HG02981 (cell line): ENCODE measurements around the gene BCAS4.
"Not testable (repeated sequence)": the region's sequence is repeated elsewhere in the genome, so short reads cannot be mapped to it uniquely, and the experiment has no call there.

ENCODE experiments used
- ATAC-seq: cut with Tn5 transposase; IDR thresholded peaks from one replicate; pipeline ENCODE4 v1.9.1; 2021; ENCODE audit warnings: mild to moderate bottlenecking, moderate library complexity; ENCODE audit not compliant: unreplicated experiment

BCAS4 gene

GRCh38 chr20:50873585-50873984, 78.7 kb downstream of the BCAS4 start:
- no peak for ATAC-seq

DNA sequence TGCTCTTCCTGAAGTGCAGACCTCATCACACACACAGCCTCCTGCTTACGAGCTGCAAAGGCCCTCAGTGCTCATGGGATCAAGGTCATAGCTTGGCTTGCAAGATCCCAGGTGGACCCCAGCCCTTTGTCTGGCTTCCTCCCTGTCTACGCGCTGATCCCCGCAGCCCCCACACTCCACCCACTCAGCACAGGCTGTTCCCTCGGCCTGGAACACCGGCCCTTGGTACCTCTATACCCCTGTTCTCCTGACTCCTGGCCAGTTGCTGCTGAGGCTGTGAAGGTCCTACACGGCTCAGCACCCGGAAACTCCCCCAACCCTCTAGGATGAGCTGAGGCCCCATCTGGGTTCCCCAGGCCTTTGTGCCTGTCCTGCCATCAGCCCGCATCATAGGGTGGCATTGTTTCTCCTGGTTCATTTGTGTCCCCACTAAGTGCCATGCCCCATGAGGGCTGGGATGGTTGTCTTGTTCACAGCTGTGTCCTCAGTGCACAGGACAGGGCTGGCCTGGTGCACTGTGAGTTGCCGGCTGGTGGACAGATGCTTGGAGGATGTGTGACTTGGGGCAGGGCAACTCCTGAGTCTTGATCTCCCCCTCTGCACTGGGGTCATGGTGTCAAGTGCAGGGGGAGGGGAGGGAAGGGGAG, 79.4 kb downstream of the BCAS4 start:
- ATAC-seq = no peak

- ATAC-seq = no peak
Measured at GRCh38 chr20:50874758-50875665, 80.2 kb downstream of the BCAS4 start.

DNA sequence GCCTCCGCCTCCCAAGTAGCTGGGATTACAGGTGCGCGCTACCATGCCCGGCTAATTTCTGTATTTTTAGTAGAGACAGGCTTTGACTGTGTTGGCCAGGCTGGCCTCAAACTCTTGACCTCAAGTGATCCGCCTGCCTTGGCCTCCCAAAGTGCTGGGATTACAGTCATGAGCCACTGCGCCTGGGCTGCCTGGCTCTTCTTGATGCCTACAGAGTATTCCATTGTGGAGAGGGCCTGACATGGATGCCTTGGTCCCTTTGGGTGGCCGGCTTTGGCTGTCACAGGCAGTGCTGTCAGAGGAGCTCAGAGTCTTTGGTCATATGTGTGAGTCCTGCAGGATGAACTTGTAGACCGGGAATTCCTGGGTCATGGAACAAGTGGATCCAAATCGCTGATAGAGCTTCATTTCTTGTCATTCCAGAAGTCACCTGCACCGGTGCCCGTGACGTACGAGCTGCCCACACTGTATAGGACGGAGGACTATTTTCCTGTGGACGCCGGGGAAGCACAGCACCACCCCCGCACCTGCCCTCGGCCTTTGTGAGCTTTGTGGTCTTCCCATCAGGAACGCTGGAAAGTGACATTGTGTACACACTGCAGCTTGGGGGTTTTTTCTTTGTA, 81.3 kb downstream of the BCAS4 start:
- ATAC-seq = no peak

DNA sequence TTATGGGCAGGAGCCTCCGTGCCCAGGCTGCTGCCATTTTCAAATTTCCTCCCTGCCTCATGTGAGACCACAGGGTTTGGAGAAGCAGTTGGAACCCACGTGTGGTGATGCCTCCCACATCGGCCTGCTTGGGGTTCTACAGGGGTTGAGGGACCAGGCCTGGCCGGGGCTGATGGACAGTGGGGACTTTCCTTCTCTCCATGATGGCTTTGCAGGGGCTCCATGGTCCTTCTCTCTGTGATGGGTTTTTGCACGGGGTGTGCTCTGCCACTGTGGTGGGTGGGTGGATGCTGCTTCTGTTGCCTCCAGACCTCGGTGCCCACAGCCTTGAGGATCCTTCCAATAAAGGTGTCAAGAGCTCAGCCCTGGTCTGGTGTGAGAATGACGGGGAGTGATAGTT, 82.0 kb downstream of the BCAS4 start:
- no peak for ATAC-seq

GRCh38 chr20:50877232-50877743, 82.4 kb downstream of the BCAS4 start:
- ATAC-seq = no peak

GRCh38 chr20:50879649-50880550, 85.0 kb downstream of the BCAS4 start:
- no peak for ATAC-seq

- not testable (repeated sequence) for ATAC-seq
Measured at GRCh38 chr20:50881759-50882424, 87.0 kb downstream of the BCAS4 start.

GRCh38 chr20:50883856-50884255, 89.0 kb downstream of the BCAS4 start:
- no peak for ATAC-seq

- no peak for ATAC-seq
Measured at GRCh38 chr20:50885068-50885467, 90.2 kb downstream of the BCAS4 start.

GRCh38 chr20:50885781-50886180, 90.9 kb downstream of the BCAS4 start:
- no peak for ATAC-seq

- no peak for ATAC-seq
Measured at GRCh38 chr20:50886184-50886790, 91.4 kb downstream of the BCAS4 start.

GRCh38 chr20:50887576-50887975, 92.7 kb downstream of the BCAS4 start:
- no peak for ATAC-seq

DNA sequence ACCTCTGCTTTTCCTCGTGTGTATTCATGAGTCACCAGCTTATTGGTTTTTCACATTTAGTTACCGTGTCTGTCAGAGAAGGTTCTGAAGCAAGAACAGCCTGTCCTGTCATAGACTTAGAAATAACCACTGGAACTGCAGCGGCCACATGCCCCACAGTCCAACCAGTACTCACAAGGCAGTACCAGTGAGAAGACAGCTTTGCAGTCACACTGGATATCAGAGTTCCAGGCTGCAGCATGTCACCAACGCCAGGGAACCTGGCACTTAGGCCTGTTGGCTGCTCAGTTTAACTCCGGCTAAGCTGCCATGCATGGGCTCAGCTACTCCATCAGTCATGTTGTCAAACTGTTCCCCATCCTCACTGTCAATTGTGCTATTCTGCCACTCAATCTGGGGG, 96.3 kb downstream of the BCAS4 start:
- no peak for ATAC-seq

DNA sequence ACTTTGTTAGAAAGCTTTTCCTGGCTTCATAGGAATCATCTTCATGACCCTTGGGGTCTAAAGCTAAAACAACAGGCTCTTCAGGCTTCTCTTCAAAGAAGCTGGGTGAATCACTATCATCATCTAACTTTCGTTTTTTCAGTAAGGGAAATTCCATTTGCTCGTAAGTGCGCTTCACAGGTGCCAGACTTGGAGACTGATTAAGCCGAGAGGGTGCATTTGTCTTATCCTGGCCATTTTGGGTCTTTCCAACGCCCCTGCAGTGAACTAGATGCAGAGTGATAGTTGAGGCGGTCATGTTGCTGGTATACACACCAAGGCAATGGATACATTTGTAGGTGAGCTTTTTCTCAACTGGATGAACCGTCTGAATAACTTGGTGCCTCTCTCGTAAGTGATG, 97.5 kb downstream of the BCAS4 start:
- no peak for ATAC-seq

DNA sequence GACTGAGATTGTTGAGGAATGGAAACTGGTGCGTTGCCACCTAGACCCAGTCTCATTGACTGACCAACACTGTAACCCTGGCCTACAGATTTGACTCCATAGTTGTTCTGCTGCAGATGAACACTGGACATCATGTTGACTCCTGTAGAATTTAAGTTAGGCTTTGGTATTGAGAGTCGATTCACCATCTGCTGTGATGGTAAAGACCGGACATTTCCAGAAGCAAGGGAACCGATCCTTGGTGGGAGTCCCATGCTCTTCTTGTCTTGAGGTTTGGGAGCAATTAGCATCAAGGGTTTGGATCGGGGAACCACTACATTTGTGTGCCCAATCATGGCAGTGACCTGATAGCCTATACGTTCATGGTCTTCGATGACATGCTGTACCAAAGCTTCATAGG, 98.8 kb downstream of the BCAS4 start:
- no peak for ATAC-seq

DNA sequence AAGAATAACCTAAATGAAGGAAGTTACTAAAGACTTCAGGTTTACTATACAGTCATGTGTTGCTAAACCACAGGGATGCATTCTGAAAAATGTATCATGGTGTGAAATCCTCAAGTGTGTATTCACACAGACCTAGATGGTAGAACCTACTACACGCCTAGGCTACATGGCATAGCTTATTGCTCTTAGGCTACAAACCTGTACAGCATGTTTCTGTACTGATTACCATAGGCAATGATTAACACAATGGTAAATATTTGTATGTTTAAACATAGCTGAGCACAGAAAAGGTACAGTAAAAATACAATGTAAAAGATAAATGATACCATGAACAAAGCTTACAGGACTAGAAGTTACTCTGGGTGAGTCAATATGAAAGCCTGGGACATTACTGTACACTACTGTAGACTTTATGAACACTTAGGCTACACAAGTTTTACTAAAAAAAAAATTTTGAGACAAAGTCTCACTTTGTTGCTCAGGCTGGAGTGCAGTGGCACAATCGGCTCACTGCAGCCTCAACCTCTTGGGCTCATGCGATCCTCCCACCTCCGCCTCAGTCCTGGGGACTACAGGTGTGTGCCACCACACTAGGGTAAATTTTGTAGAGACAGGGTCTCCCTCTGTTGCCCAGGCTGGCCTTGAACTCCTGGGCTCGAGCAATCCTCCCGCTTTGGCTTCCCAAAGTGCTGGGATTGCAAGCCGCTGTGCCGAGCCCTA, 100.4 kb downstream of the BCAS4 start:
- no peak for ATAC-seq

DNA sequence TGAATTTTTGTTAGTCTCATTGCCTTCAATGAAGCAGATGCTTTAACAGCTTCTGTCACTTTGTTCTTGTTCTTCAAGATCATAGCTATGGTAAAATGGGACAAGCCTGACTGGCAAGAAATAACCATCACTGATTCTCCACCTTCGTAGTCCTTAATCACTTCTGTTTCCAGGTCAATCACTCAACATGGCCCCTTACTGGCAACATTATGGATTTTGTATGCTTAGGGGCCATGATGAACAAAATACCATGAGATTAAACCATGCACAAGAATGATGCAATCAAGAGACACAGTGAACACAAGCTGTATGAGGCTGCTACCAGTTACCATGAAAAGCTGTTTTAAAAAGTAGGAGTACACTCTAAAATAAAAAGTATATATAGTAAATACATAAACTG, 103.6 kb downstream of the BCAS4 start:
- ATAC-seq = no peak

DNA sequence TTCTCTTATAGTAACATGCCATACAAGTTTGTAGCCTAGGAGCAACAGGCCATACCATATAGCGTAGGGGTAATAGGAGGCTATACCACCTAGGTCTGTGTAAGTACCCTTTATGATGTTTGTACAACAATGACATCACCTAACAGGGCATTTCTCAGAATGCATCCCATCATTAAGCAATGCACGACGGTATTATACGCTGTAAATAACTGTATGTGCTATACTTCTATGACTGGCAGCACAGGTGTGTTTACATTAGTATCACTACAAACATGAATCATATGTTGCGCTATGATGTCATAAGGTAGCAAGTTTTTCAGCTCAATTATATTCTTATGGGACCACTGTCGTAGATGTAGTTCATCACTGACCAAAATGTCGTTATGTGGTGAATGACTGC, 105.4 kb downstream of the BCAS4 start:
- no peak for ATAC-seq
